Measurements from ENCODE around the gene GNLY. TPM values are rescaled to one million over a fixed set of nuclear protein-coding genes. Genes with fewer than 3 reads are reported as not detected.

GNLY gene
- total and polyA plus RNA-seq, 2 of the 13 experiments (the other 11 are each of a cell fraction or from before 2014, with no cell fraction given): not detected

GRCh38 chr2:85747441-85747840 lies 53.3 kb downstream of the GNLY start:
- no peak for DNase-seq (ENCODE audit: low spot score)
- peaks cover 2 to 25% of the 10 kb centered on the region in 2 experiments; a peak in 4 of 5 replicates for H3K27me3 ChIP-seq (ENCODE audit: control insufficient read depth in 1 of 2, insufficient read depth in 2 of 2, low read length in 2 of 2)
- intact Hi-C loops (cut with micrococcal nuclease; ENCODE audit: unreplicated experiment): no loop called here
- no peak overlapping the region for H3K27ac ChIP-seq (ENCODE audit: extremely low read length, insufficient read depth, low read length)
- no peaks in the 10 kb centered on the region for H3K36me3 ChIP-seq (replicated peaks in 1 of 2; ENCODE audit: control insufficient read depth in 1 of 2, insufficient read depth in 2 of 2, low read length in 2 of 2)
- no peaks in the 10 kb centered on the region for H4K20me1 ChIP-seq (ENCODE audit: insufficient read depth, low read length)
- in situ Hi-C loops (cut with HindIII; ENCODE audit: extremely low pct_ligation_motif_present, low pct_unique_long_range_greater_than_20kb): no loop called here
- H3K9ac ChIP-seq (ENCODE audit: insufficient read depth, low read depth, low read length): no peak overlapping the region
- POLR2A ChIA-PET: no interaction called here
- CTCF ChIA-PET (ENCODE audit: low intra/inter-chr PET ratio, low total read pairs): no interaction called here
- no peak overlapping the region for H2AFZ ChIP-seq (ENCODE audit: low read length)
- TF ChIP-seq PHB2 (IDR thresholded peaks at IDR 0.05; ENCODE audit: partially characterized antibody) (no peak), PRMT3 (CRISPR knock-in tag; IDR thresholded peaks at IDR 0.05; ENCODE audit: borderline replicate concordance, low read depth) (no peak), ZNF766 (CRISPR knock-in tag; IDR thresholded peaks at IDR 0.05; ENCODE audit: borderline replicate concordance) (no peak), HMGA1 (CRISPR knock-in tag; conservative IDR thresholded peaks at IDR 0.05) (no peak), DRAP1 (CRISPR knock-in tag; IDR thresholded peaks at IDR 0.05) (no peak), MYPOP (CRISPR knock-in tag; IDR thresholded peaks at IDR 0.05) (no peak), CC2D1A (CRISPR knock-in tag; IDR thresholded peaks at IDR 0.05) (no peak), AGO1 (IDR thresholded peaks at IDR 0.05; ENCODE audit: low read depth, low read length, poor library complexity, severe bottlenecking) (no peak), ZNF878 (CRISPR knock-in tag; IDR thresholded peaks at IDR 0.05) (no peak), PLSCR1 (CRISPR knock-in tag; IDR thresholded peaks at IDR 0.05; ENCODE audit: borderline replicate concordance) (no peak), PCBP1 (IDR thresholded peaks at IDR 0.05; ENCODE audit: borderline replicate concordance, low read depth, low read length) (no peak), ZNF777 (CRISPR knock-in tag; IDR thresholded peaks at IDR 0.05) (no peak), ZNF616 (CRISPR knock-in tag; IDR thresholded peaks at IDR 0.05; ENCODE audit: low read depth) (no peak), ZXDC (CRISPR knock-in tag; IDR thresholded peaks at IDR 0.05) (no peak), ZBED4 (CRISPR knock-in tag; IDR thresholded peaks at IDR 0.05; ENCODE audit: borderline replicate concordance) (no peak), RXRA (CRISPR knock-in tag; IDR thresholded peaks at IDR 0.05) (no peak)
- 27% methylated on average over 3 of the region's 3 CpGs for WGBS (ENCODE audit: low lambda C conversion rate)
- no peak overlapping the region for H3K4me2 ChIP-seq (ENCODE audit: low read depth, low read length)
- H3K79me2 ChIP-seq (ENCODE audit: insufficient read depth, low read length): no peaks in the 10 kb centered on the region
- ATAC-seq: no peak
- BruUV-seq (replicated peaks): no TSS peak
- no peaks in the 10 kb centered on the region for H3K9me3 ChIP-seq (ENCODE audit: low read length)
- peaks cover 17% of the 10 kb centered on the region for H3K4me1 ChIP-seq (ENCODE audit: insufficient read depth, low read length)
- no peak overlapping the region for H3K4me3 ChIP-seq (replicated peaks in 1 of 3; ENCODE audit: insufficient read depth in 1 of 3, low read depth in 2 of 3, low read length in 3 of 3)
- no peak for FAIRE-seq
